Measurements from ENCODE around the gene CD6. TPM values are rescaled to one million over a fixed set of nuclear protein-coding genes. Genes with fewer than 3 reads are reported as not detected.

The CD6 gene
- total RNA-seq = 1.3 TPM

- peak in 1 of 3 donors; percentile 74 for DNase-seq (ENCODE audit: low read depth in 2 of 3, low spot score in 2 of 3)
Measured at GRCh38 chr11:60971520-60971919, at the start of gene CD6. Gene CD6, plus strand, starts transcription at chr11:60971680. Its CDS starts 186 bp downstream, at chr11:60971866.

GRCh38 chr11:60921777-60922335, 49.6 kb upstream of the CD6 start:
- no peak for DNase-seq (ENCODE audit: low read depth in 2 of 3, low spot score in 2 of 3)

- no peak for DNase-seq (ENCODE audit: low read depth in 2 of 3, low spot score in 2 of 3)
Measured at GRCh38 chr11:60922906-60923305, 48.6 kb upstream of the CD6 start.

GRCh38 chr11:60923326-60923725, 48.2 kb upstream of the CD6 start:
- DNase-seq (ENCODE audit: low read depth in 2 of 3, low spot score in 2 of 3) = no peak

GRCh38 chr11:60923800-60924109, 47.7 kb upstream of the CD6 start:
- no peak for DNase-seq (ENCODE audit: low read depth in 2 of 3, low spot score in 2 of 3)

- no peak for DNase-seq (ENCODE audit: low read depth in 2 of 3, low spot score in 2 of 3)
Measured at GRCh38 chr11:60924110-60924905, 47.2 kb upstream of the CD6 start, which contains the start of gene TMEM132A. Gene TMEM132A, plus strand, starts transcription at chr11:60924460. Its CDS starts 174 bp downstream, at chr11:60924634.

- no peak for DNase-seq (ENCODE audit: low read depth in 2 of 3, low spot score in 2 of 3)
Measured at GRCh38 chr11:60924906-60925853, 46.3 kb upstream of the CD6 start.

- DNase-seq (ENCODE audit: low read depth in 2 of 3, low spot score in 2 of 3) = no peak
Measured at GRCh38 chr11:60925868-60926267, 45.6 kb upstream of the CD6 start.

- no peak for DNase-seq (ENCODE audit: low read depth in 2 of 3, low spot score in 2 of 3)
Measured at GRCh38 chr11:60926500-60926899, 45.0 kb upstream of the CD6 start.

- DNase-seq (ENCODE audit: low read depth in 2 of 3, low spot score in 2 of 3) = no peak
Measured at GRCh38 chr11:60927061-60927592, 44.4 kb upstream of the CD6 start.

GRCh38 chr11:60927600-60927999, 43.9 kb upstream of the CD6 start:
- DNase-seq (ENCODE audit: low read depth in 2 of 3, low spot score in 2 of 3) = no peak

GRCh38 chr11:60928563-60929001, 42.9 kb upstream of the CD6 start:
- DNase-seq (ENCODE audit: low read depth in 2 of 3, low spot score in 2 of 3) = no peak

GRCh38 chr11:60929764-60930163, 41.7 kb upstream of the CD6 start:
- no peak for DNase-seq (ENCODE audit: low read depth in 2 of 3, low spot score in 2 of 3)

GRCh38 chr11:60930394-60930793, 41.1 kb upstream of the CD6 start:
- no peak for DNase-seq (ENCODE audit: low read depth in 2 of 3, low spot score in 2 of 3)

- DNase-seq (ENCODE audit: low read depth in 2 of 3, low spot score in 2 of 3) = no peak
Measured at GRCh38 chr11:60931917-60932316, 39.6 kb upstream of the CD6 start.

GRCh38 chr11:60932605-60933356, 38.7 kb upstream of the CD6 start:
- no peak for DNase-seq (ENCODE audit: low read depth in 2 of 3, low spot score in 2 of 3)

- no peak for DNase-seq (ENCODE audit: low read depth in 2 of 3, low spot score in 2 of 3)
Measured at GRCh38 chr11:60933416-60934123, 37.9 kb upstream of the CD6 start.

GRCh38 chr11:60934124-60934789, 37.2 kb upstream of the CD6 start:
- no peak for DNase-seq (ENCODE audit: low read depth in 2 of 3, low spot score in 2 of 3)
